Pancreas (tissue), 10 donors: ENCODE measurements around the gene ARL15. TPM values are rescaled to one million over a fixed set of nuclear protein-coding genes. Genes with fewer than 3 reads are reported as not detected.

Experiments
- ATAC-seq, 4 donors: fragments of 200-7000 bp; cut with Tn5 transposase; one replicate each; pipeline versions ENCODE4 v1.8.0 to v1.9.1; 2020; ENCODE audit warnings: mild to moderate bottlenecking in 4 of 4, moderate library complexity in 4 of 4
- DNase-seq, 6 donors: peaks; one replicate each; pipeline ENCODE4 v3.0.0-alpha.2; 2020
- FAIRE-seq: peaks from 2 replicates; lab custom pipeline; 2012; peaks lifted over from hg19 to GRCh38; lab: Jason Lieb, UNC
- H3K27ac ChIP-seq, 4 donors: fragments of 200-600 bp; sonication (generic); 1 replicate in 3 of 4; 2 replicates in 1 of 4; pipeline versions ENCODE4 v1.5.0 to v1.8.0; 2020
- H3K27me3 ChIP-seq, 4 donors: fragments of 200-600 bp; one replicate each; pipeline ENCODE4 v1.8.0; 2021
- H3K36me3 ChIP-seq, 3 donors: fragments of 200-600 bp; sonication (generic) in 1 of 3; one replicate each; pipeline versions ENCODE4 v1.5.0 to v1.8.0; 2020 to 2021
- H3K4me1 ChIP-seq, 3 donors: fragments of 200-600 bp; one replicate each; pipeline ENCODE4 v1.8.0; 2021
- H3K4me3 ChIP-seq, 4 donors: fragments of 200-600 bp; sonication (generic) in 2 of 4; one replicate each; pipeline versions ENCODE4 v1.5.0 to v1.8.0; 2020 to 2021
- H3K9me3 ChIP-seq, 4 donors: fragments of 200-600 bp; one replicate each; pipeline ENCODE4 v1.8.0; 2021
- CTCF ChIP-seq, 4 donors: fragments of 200-600 bp; sonication (generic) in 3 of 4; IDR thresholded peaks; one replicate each; pipeline versions ENCODE4 v1.5.0 to v1.8.0; 2021; ENCODE audit warnings: antibody characterized with exemption in 4 of 4
- WGBS, 2 donors: extraction: QIAGEN DNeasy Blood & Tissue Kit; methylation state at CpG; one replicate each; pipeline ENCODE4 v1.1.7; 2013; 5-methylcytosine and 5-hydroxymethylcytosine counted together
- intact Hi-C, 3 donors: fragments of 100-400 bp; cut with DNase I; formaldehyde crosslinking; loops; one replicate each; pipeline versions ENCODE4 v1.11.1 to v1.14.2; 2022
- polyA plus RNA-seq, 2 donors: library from polyadenylated mRNA; stranded (reverse); fragments of 200-250 nt; gene quantifications; one replicate each; pipeline ENCODE4 v1.2.3, GENCODE V29; 2013
- total RNA-seq, 6 donors: library from RNA; stranded (reverse); fragmentation: NEBNext Ultra II Directional in 4 of 6; extraction: Animal tissue kit (Norgen Biotek cat#: 25700) in 4 of 6; gene quantifications; one replicate each; pipeline versions ENCODE4 v1.2.1 to v1.2.4, GENCODE V29; 2021 to 2023
- donor health status: healthy with polysubstance abuse.
- donor health status: DM: no; HTN: no; CAD: no; lungs with moderate emphysema.
- donor health status: DM: no; HTN: no; CAD: no.
- donor health status: control.
- donor health status: control.
- donor health status: Bipolar disorder and iron deficiency.
- donor health status: DM: yes; HTN: yes; CAD: no.
- donor health status: DM: no; HTN: no; CAD: no.
- donor health status: DM: no; HTN: no; CAD: no.
- donor health status: DM: yes; HTN: yes; CAD: no.

The ARL15 gene
- total and polyA plus RNA-seq, 8 donors = 3.9 to 14.0 (median 6.7) TPM

- FAIRE-seq (no peak), DNase-seq (no peak), ATAC-seq (no peak)
- no peaks in the 10 kb centered on the region for H3K36me3 ChIP-seq
- intact Hi-C loops = no loop called here
- WGBS, 2 donors = 80 to 83% methylated on average over 5 of the region's 5 CpGs
- no peaks in the 10 kb centered on the region for H3K9me3 ChIP-seq
- no peaks in the 10 kb centered on the region for H3K27me3 ChIP-seq
- H3K27ac ChIP-seq = no peak overlapping the region
- no peak for TF ChIP-seq CTCF (IDR thresholded peaks at IDR 0.05)
- no peaks in the 10 kb centered on the region for H3K4me1 ChIP-seq
- no peak overlapping the region for H3K4me3 ChIP-seq
These were observed 37.0 kb upstream of the ARL15 start for GRCh38 chr5:54347221-54347865.

GRCh38 chr5:54344653-54345052 is 34.3 kb upstream of the ARL15 start:
- Histone ChIP-seq H3K4me1 (no peaks in the 10 kb centered on the region), H3K36me3 (no peaks in the 10 kb centered on the region), H3K4me3 (no peak overlapping the region), H3K27me3 (no peaks in the 10 kb centered on the region), H3K9me3 (no peaks in the 10 kb centered on the region), H3K27ac (no peak overlapping the region)
- ATAC-seq = peak; percentile 53 to 87 (median 75)
- no peak for FAIRE-seq
- intact Hi-C loops = no loop called here
- DNase-seq = peak in 2 of 6 donors; percentile 36 to 38
- no peak for TF ChIP-seq CTCF (IDR thresholded peaks at IDR 0.05)

- Histone ChIP-seq H3K4me1 (no peaks in the 10 kb centered on the region), H3K36me3 (no peaks in the 10 kb centered on the region), H3K27ac (no peak overlapping the region), H3K9me3 (no peaks in the 10 kb centered on the region), H3K4me3 (no peak overlapping the region), H3K27me3 (no peaks in the 10 kb centered on the region)
- ATAC-seq = no peak
- whole genome bisulfite sequencing, 2 donors = 96 to 97% methylated on average over 2 of the region's 2 CpGs
- no peak for FAIRE-seq
- DNase-seq = no peak
- intact Hi-C loops = no loop called here
- no peak for TF ChIP-seq CTCF (IDR thresholded peaks at IDR 0.05)
These were observed 31.6 kb upstream of the ARL15 start for GRCh38 chr5:54341971-54342370.

- Histone ChIP-seq H3K9me3 (no peaks in the 10 kb centered on the region), H3K36me3 (no peaks in the 10 kb centered on the region), H3K27ac (no peak overlapping the region), H3K4me3 (no peak overlapping the region), H3K4me1 (no peaks in the 10 kb centered on the region), H3K27me3 (no peaks in the 10 kb centered on the region)
- WGBS, 2 donors = 57 to 66% methylated on average over 4 of the region's 4 CpGs
- TF ChIP-seq CTCF (IDR thresholded peaks at IDR 0.05) = no peak
- intact Hi-C loops = no loop called here
- ATAC-seq (no peak), FAIRE-seq (no peak), DNase-seq (no peak)
These were observed 27.1 kb upstream of the ARL15 start for GRCh38 chr5:54337523-54337922.

- Histone ChIP-seq H3K4me1 (no peaks in the 10 kb centered on the region), H3K9me3 (no peaks in the 10 kb centered on the region), H3K27ac (no peak overlapping the region), H3K27me3 (no peaks in the 10 kb centered on the region), H3K36me3 (no peaks in the 10 kb centered on the region), H3K4me3 (no peak overlapping the region)
- FAIRE-seq (no peak), DNase-seq (no peak), ATAC-seq (no peak)
- 72 to 73% methylated on average over 1 of the region's 1 CpG for WGBS, 2 donors
- intact Hi-C loops = no loop called here
- TF ChIP-seq CTCF (IDR thresholded peaks at IDR 0.05) = no peak
These were observed 22.3 kb upstream of the ARL15 start for GRCh38 chr5:54332720-54333119.
